GM10847 (cell line): ENCODE data around the gene LUC7L.
"Not testable (repeated sequence)": the region's sequence is repeated elsewhere in the genome, so short reads cannot be mapped to it uniquely, and the experiment has no call there.

ENCODE experiments used
- POLR2A ChIP-seq: IDR thresholded peaks from 2 replicates; pipeline ENCODE4 v1.6.1; 2011; ENCODE audit not compliant: insufficient read length; ENCODE audit errors: extremely low read depth

LUC7L gene

DNA sequence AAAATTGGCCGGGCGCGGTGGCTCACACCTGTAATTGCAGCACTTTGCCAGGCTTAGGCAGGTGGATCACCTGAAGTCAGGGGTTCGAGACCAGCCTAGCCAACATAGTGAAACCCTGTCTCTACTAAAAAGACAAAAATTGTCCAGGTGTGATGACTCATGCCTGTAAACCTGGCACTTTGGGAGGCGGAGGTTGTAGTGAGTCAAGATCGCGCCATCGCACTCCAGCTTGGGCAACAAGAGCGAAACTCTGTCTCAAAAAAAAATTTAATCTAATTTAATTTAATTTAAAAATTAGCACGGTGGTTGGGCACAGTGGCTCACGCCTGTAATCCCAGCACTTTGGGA lies 50.6 kb downstream of the LUC7L start:
- no peak for TF ChIP-seq POLR2A

GRCh38 chr16:177981-178667 lies 51.1 kb downstream of the LUC7L start:
- TF ChIP-seq POLR2A, result no peak

DNA sequence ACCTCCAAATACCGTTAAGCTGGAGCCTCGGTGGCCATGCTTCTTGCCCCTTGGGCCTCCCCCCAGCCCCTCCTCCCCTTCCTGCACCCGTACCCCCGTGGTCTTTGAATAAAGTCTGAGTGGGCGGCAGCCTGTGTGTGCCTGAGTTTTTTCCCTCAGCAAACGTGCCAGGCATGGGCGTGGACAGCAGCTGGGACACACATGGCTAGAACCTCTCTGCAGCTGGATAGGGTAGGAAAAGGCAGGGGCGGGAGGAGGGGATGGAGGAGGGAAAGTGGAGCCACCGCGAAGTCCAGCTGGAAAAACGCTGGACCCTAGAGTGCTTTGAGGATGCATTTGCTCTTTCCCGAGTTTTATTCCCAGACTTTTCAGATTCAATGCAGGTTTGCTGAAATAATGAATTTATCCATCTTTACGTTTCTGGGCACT lies 51.8 kb downstream of the LUC7L start:
- no peak for TF ChIP-seq POLR2A

DNA sequence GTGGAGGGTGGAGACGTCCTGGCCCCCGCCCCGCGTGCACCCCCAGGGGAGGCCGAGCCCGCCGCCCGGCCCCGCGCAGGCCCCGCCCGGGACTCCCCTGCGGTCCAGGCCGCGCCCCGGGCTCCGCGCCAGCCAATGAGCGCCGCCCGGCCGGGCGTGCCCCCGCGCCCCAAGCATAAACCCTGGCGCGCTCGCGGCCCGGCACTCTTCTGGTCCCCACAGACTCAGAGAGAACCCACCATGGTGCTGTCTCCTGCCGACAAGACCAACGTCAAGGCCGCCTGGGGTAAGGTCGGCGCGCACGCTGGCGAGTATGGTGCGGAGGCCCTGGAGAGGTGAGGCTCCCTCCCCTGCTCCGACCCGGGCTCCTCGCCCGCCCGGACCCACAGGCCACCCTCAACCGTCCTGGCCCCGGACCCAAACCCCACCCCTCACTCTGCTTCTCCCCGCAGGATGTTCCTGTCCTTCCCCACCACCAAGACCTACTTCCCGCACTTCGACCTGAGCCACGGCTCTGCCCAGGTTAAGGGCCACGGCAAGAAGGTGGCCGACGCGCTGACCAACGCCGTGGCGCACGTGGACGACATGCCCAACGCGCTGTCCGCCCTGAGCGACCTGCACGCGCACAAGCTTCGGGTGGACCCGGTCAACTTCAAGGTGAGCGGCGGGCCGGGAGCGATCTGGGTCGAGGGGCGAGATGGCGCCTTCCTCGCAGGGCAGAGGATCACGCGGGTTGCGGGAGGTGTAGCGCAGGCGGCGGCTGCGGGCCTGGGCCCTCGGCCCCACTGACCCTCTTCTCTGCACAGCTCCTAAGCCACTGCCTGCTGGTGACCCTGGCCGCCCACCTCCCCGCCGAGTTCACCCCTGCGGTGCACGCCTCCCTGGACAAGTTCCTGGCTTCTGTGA lies 52.5 kb downstream of the LUC7L start, which contains the start of gene HBA1:
Gene HBA1 (plus strand): TSS at position 204 of the 906 bp plus-strand sequence. CDS start 37 bp downstream, at position 241.
- not testable (repeated sequence) for TF ChIP-seq POLR2A

DNA sequence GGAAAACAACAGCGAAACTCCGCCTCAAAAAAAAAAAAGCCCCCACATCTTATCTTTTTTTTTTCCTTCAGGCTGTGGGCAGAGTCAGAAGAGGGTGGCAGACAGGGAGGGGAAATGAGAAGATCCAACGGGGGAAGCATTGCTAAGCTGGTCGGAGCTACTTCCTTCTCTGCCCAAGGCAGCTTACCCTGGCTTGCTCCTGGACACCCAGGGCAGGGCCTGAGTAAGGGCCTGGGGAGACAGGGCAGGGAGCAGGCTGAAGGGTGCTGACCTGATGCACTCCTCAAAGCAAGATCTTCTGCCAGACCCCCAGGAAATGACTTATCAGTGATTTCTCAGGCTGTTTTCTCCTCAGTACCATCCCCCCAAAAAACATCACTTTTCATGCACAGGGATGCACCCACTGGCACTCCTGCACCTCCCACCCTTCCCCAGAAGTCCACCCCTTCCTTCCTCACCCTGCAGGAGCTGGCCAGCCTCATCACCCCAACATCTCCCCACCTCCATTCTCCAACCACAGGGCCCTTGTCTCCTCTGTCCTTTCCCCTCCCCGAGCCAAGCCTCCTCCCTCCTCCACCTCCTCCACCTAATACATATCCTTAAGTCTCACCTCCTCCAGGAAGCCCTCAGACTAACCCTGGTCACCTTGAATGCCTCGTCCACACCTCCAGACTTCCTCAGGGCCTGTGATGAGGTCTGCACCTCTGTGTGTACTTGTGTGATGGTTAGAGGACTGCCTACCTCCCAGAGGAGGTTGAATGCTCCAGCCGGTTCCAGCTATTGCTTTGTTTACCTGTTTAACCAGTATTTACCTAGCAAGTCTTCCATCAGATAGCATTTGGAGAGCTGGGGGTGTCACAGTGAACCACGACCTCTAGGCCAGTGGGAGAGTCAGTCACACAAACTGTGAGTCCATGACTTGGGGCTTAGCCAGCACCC lies 54.0 kb downstream of the LUC7L start:
- TF ChIP-seq POLR2A, result no peak

- TF ChIP-seq POLR2A, result not testable (repeated sequence)
Measured at GRCh38 chr16:172374-172941, 56.8 kb downstream of the LUC7L start, which contains the start of gene HBA2. Gene HBA2, plus strand, starts transcription at chr16:172876. Its CDS starts 37 bp downstream, at chr16:172913.

- TF ChIP-seq POLR2A, result no peak
Measured at GRCh38 chr16:170788-171187, 58.5 kb downstream of the LUC7L start.

- TF ChIP-seq POLR2A, result no peak
Measured at GRCh38 chr16:169014-169413, 60.2 kb downstream of the LUC7L start.

DNA sequence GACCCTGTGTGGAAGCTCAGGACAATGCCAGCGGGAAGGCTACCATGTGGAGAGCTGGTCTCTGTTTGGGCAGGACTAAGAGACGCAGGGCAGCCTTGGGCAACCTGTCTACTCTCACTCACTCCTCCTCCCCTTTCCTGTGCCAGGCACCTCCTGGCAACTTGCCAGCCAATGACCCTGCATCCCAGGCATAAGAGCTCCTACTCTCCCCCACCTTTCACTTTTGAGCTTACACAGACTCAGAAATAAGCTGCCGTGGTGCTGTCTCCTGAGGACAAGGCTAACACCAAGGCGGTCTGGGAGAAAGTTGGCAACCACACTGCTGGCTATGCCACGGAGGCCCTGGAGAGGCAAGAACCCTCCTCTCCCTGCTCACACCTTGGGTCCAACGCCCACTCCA lies 60.8 kb downstream of the LUC7L start:
- no peak for TF ChIP-seq POLR2A

GRCh38 chr16:167122-167690 lies 62.0 kb downstream of the LUC7L start:
- TF ChIP-seq POLR2A, result no peak

DNA sequence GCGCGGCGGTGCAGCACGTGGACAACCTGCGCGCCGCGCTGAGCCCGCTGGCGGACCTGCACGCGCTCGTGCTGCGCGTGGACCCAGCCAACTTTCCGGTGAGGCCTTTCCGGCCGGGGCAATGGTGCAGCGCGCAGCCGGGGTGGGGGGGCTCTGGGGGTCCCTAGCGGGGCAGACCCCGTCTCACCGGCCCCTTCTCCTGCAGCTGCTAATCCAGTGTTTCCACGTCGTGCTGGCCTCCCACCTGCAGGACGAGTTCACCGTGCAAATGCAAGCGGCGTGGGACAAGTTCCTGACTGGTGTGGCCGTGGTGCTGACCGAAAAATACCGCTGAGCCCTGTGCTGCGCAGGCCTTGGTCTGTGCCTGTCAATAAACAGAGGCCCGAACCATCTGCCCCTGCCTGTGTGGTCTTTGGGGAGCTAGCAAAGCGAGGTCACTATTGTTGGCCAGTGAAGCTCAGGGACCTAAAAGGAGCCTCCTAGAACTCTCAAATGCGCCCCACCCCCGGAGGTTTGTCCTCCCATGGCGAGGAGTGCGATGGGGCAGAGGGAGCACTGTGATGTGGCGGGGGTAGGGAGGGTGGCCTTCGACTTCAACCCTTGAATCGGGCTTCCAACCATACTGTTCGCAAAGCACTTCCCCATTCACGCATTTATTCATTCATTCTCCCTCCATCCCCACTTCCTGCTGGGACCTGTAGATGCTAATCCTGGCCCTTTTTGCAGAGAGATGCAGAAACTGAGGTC lies 62.7 kb downstream of the LUC7L start:
- TF ChIP-seq POLR2A, result no peak

DNA sequence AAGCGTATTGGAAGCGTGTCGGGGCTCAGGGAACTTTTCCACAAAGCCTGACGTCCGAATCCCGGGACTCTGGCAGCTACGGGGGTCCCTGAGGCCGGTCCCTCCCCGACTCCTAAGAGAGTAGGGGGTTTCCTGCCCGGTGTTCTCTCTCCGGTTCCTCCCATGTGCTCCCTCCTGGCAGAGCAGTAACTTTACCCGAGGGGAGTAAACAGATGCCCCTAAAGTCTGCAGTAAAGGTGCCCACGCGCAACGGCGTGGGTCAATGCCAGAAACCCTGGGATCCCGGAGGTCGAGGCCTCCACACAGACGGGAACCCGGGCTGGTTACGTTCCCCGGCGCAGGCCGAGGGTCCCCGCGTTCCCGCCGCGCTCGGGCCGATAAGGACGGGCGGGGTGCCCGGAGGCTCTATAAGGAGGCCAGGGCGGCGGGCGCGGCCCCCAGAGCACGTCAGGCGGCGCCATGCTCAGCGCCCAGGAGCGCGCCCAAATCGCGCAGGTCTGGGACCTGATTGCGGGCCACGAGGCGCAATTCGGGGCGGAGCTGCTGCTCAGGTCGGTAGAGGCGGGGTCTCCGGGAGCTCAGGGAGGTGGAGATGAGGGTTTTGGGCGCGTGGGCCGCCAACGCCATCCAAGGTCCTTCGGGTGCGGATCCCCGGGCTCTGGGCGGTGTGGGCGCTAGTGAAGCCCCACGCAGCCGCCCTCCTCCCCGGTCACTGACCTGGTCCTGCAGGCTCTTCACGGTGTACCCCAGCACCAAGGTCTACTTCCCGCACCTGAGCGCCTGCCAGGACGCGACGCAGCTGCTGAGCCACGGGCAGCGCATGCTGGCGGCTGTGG lies 63.5 kb downstream of the LUC7L start, which contains the start of gene HBM:
Gene HBM (plus strand): TSS at position 440 of the 836 bp plus-strand sequence. CDS start 20 bp downstream, at position 460.
- TF ChIP-seq POLR2A, result no peak
